Neuron (in vitro differentiated cells): ENCODE data around the gene USP38.

ENCODE experiments used
- H2AFZ ChIP-seq: one replicate; pipeline ENCODE4 v1.6.1; 2013; ENCODE audit warnings: low read depth, mild to moderate bottlenecking, inconsistent platforms, low read length, moderate library complexity
- H3K27me3 ChIP-seq: one replicate; pipeline ENCODE4 v1.6.1; 2013; ENCODE audit warnings: low read length; ENCODE audit not compliant: insufficient read depth
- H3K36me3 ChIP-seq: one replicate; pipeline ENCODE4 v1.6.1; 2013; ENCODE audit warnings: low read length; ENCODE audit not compliant: insufficient read depth
- H3K4me1 ChIP-seq: one replicate; pipeline ENCODE4 v1.6.1; 2013; ENCODE audit warnings: low read length; ENCODE audit not compliant: insufficient read depth
- H3K4me3 ChIP-seq: 2 replicates; pipeline ENCODE4 v1.5.1; 2013; ENCODE audit warnings: mild to moderate bottlenecking, low read length, moderate library complexity
- H3K9me3 ChIP-seq: one replicate; pipeline ENCODE4 v1.6.1; 2013; ENCODE audit warnings: low read length

USP38 gene

DNA sequence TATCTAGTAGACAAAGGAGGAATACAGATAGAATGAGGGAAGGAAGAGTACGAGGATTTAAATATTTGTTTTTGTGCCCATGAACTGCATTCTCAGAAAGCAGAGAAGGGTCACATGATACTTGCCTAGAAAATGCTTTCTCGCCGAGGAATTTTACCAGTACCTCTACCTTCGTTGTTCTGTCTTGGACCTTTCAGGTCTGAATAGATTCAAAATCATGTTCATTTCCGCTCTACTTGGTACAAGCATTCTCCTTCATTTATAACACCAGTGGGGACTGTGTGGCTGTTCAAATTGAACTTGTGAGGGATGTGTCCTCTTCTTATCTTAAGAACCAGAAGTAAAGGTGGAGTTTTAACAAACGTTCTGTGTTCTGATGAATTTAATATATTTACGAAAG, 1.9 kb downstream of the USP38 start:
- Histone ChIP-seq H3K36me3 (peaks cover 28% of the 10 kb centered on the region), H3K4me1 (peaks cover 51% of the 10 kb centered on the region), H3K9me3 (no peaks in the 10 kb centered on the region), H3K4me3 (peak overlapping the region; percentile 74), H2AFZ (no peak overlapping the region), H3K27me3 (no peaks in the 10 kb centered on the region)

- no peaks in the 10 kb centered on the region for H3K9me3 ChIP-seq
- H3K4me1 ChIP-seq, result peaks cover 42% of the 10 kb centered on the region
- no peaks in the 10 kb centered on the region for H3K27me3 ChIP-seq
- peak overlapping the region; percentile 74 for H3K4me3 ChIP-seq
- peaks cover 44% of the 10 kb centered on the region for H3K36me3 ChIP-seq
- H2AFZ ChIP-seq, result no peak overlapping the region
Observed at GRCh38 chr4:143188136-143189088, 3.7 kb downstream of the USP38 start.

DNA sequence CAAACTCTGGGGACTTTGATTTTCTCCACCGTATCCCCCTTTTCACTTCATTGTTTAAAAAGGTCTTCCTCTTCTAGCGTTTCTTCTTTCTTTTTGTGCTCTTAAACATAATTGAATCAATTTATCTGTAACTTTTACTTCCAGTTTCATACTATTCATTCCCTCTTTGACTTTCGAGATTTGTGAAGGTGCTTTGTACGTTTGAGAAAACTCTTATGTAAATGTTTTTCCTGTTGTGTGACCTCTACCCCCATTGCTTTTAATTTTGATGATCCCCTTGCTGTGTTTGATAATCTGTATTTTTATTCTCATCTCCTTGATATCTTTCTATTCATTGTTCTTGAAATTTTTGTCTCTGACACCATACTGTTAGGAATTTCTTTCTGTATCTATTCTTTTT, 4.8 kb downstream of the USP38 start:
- H3K27me3 ChIP-seq, result no peaks in the 10 kb centered on the region
- H3K36me3 ChIP-seq, result peaks cover 52% of the 10 kb centered on the region
- H3K4me3 ChIP-seq, result no peak overlapping the region
- H3K9me3 ChIP-seq, result no peaks in the 10 kb centered on the region
- no peak overlapping the region for H2AFZ ChIP-seq
- peaks cover 37% of the 10 kb centered on the region for H3K4me1 ChIP-seq

DNA sequence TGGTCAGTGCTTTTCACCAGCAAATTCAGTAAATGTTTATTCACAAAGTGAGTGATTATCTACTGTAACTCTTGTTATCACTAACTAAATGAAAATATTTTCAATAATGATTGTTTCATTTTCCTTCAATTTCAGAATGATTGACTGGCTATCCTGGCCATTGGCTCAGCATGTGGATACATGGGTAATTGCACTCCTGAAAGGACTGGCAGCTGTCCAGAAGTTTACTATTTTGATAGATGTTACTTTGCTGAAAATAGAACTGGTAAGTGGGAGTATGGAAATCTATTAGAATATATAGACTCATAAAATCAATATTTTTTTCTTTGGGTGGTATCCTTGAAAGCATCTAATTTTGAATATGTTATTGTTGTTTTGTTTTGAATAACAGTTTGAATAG, 10.9 kb downstream of the USP38 start:
- Histone ChIP-seq H3K9me3 (no peaks in the 10 kb centered on the region), H3K4me3 (no peak overlapping the region), H3K27me3 (no peaks in the 10 kb centered on the region), H3K36me3 (peaks cover 84% of the 10 kb centered on the region), H2AFZ (no peak overlapping the region), H3K4me1 (no peaks in the 10 kb centered on the region)

DNA sequence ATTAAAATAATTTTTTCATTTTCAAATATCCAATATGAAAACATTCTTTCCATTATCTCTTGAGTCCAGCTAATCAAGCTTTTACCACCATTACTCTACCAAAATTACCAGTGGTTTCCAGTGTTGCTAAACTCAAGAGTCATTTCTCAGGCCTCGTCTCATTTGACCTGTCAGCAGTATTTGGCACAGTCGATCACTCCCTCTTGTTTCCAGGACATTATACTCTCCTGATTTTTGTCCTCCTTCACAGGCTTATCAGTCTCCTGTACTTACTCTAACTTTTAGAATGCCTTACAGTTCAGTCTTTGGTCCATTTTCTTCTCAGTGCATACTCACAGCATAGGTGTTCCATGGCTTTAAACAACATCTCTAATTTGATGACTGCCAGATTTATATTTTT, 11.6 kb downstream of the USP38 start:
- no peaks in the 10 kb centered on the region for H3K9me3 ChIP-seq
- H3K36me3 ChIP-seq, result peaks cover 83% of the 10 kb centered on the region
- H3K4me3 ChIP-seq, result no peak overlapping the region
- no peak overlapping the region for H2AFZ ChIP-seq
- no peaks in the 10 kb centered on the region for H3K4me1 ChIP-seq
- no peaks in the 10 kb centered on the region for H3K27me3 ChIP-seq

DNA sequence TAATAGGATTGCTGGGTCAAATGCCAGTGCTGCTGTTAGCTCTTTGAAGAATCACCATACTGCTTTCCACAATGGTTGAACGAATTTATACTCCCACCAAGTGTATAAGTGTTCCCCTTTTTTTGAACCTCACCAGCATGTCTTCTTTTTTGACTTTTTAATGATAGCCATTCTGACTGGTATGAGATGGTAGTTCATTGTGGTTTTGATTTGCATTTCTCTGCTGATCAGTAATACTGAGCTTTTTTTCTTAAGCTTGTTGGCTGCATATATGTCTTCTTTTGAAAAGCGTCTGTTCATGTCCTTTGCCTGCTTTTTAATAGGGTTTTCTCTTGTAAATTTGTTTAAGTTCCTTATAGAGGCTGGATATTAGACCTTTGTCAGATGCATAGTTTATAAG, 14.8 kb downstream of the USP38 start:
- Histone ChIP-seq H3K36me3 (peaks cover 72% of the 10 kb centered on the region), H3K9me3 (no peaks in the 10 kb centered on the region), H2AFZ (no peak overlapping the region), H3K27me3 (no peaks in the 10 kb centered on the region), H3K4me3 (no peak overlapping the region), H3K4me1 (no peaks in the 10 kb centered on the region)

- Histone ChIP-seq H3K36me3 (peaks cover 66% of the 10 kb centered on the region), H3K4me3 (no peak overlapping the region), H3K27me3 (no peaks in the 10 kb centered on the region), H2AFZ (no peak overlapping the region), H3K4me1 (no peaks in the 10 kb centered on the region), H3K9me3 (no peaks in the 10 kb centered on the region)
Observed at GRCh38 chr4:143202824-143203223, 18.1 kb downstream of the USP38 start.

DNA sequence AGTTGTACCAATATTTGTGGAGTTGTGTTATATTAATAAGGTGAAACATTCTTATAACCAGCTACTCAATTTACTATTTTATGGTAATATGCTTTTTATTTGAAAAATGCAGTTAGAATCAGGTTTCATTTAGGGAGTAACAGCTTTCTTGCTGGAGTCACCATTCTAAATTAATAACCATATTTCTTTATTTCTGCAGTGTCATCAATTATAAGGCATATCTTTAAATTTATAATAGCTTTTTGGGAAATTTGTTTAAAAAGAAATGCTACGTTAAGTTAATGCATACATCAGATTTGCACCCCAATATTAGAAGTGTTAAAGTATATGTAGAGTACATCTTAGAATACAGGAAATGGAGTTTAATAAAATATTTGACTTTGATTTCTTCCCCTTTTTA, 18.9 kb downstream of the USP38 start:
- Histone ChIP-seq H3K9me3 (no peaks in the 10 kb centered on the region), H3K4me1 (no peaks in the 10 kb centered on the region), H2AFZ (no peak overlapping the region), H3K36me3 (peaks cover 59% of the 10 kb centered on the region), H3K27me3 (no peaks in the 10 kb centered on the region), H3K4me3 (no peak overlapping the region)

DNA sequence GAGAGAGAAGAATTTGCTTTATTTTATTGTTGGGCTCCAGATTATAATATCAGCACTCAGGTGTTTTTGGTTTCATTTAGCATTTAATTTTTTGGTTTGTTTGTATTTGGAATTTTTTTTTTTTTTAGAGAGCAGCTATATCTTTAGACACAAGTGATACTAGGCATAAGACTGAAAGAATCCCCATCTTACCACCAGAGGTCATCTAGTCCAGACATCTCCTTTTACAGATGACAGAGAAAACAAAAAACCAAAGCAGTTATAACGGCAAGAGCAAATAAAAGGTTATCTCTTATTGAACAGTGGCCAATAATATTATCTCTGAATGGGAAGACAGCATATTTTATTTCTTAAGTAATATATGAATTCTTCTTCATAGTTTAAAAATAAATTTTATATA, 22.8 kb downstream of the USP38 start:
- H2AFZ ChIP-seq, result no peak overlapping the region

GRCh38 chr4:143212566-143212965, 27.8 kb downstream of the USP38 start:
- no peaks in the 10 kb centered on the region for H3K27me3 ChIP-seq
- H3K4me1 ChIP-seq, result no peaks in the 10 kb centered on the region
- no peak overlapping the region for H3K4me3 ChIP-seq
- no peak overlapping the region for H2AFZ ChIP-seq
- H3K36me3 ChIP-seq, result peaks cover 28% of the 10 kb centered on the region
- H3K9me3 ChIP-seq, result no peaks in the 10 kb centered on the region

More for the DNA sequence above, 22.8 kb downstream of the USP38 start:
- Histone ChIP-seq H3K27me3 (no peaks in the 10 kb centered on the region), H3K4me3 (no peak overlapping the region), H3K36me3 (peaks cover 43% of the 10 kb centered on the region), H3K4me1 (no peaks in the 10 kb centered on the region), H3K9me3 (no peaks in the 10 kb centered on the region)

DNA sequence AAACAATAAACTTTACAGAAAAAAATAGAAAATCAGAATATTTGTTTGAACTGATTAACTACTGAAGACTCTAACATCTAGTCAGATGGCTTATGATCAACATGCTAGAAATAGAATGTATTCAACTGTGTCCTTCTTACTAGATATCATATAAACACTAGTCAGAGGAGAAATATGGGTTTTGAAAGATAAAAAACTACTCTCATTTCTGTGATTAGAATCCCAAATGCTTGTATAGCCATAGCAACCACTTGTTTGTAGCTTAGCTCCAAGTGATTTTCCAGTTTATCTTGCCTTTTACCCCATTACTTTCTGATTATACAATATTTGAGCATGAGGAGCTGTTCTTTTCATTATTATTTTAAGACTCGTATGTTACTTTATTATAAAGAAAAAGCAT, 31.2 kb downstream of the USP38 start:
- Histone ChIP-seq H3K36me3 (peaks cover 35% of the 10 kb centered on the region), H3K9me3 (no peaks in the 10 kb centered on the region)

DNA sequence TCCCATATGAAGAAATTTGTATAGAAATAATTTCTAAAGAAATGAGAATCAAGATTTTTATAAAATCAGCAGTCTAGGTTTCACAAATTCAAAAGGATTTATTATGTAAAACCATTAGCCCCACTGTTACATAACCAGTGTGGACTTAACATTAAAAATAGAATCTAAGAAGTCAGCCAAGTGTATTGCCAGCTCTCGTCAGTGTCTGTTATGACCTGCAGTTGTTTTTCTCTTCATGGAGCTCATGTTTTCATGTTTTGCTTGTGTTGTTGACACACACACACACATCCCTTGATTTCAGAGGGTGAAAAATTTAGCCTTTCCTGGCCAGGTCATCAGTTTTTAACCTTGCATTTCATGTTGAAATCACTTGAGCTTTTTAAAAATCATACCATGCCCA, 39.5 kb downstream of the USP38 start:
- Histone ChIP-seq H3K4me1 (no peaks in the 10 kb centered on the region), H3K36me3 (peaks cover 14% of the 10 kb centered on the region), H3K9me3 (no peaks in the 10 kb centered on the region), H2AFZ (no peak overlapping the region), H3K27me3 (no peaks in the 10 kb centered on the region), H3K4me3 (no peak overlapping the region)

More for the DNA sequence above, 31.2 kb downstream of the USP38 start:
- Histone ChIP-seq H3K4me1 (no peaks in the 10 kb centered on the region), H2AFZ (no peak overlapping the region), H3K4me3 (no peak overlapping the region), H3K27me3 (no peaks in the 10 kb centered on the region)

GRCh38 chr4:143225167-143225566, 40.5 kb downstream of the USP38 start:
- H2AFZ ChIP-seq, result no peak overlapping the region
- no peaks in the 10 kb centered on the region for H3K9me3 ChIP-seq
- H3K4me3 ChIP-seq, result no peak overlapping the region
- no peaks in the 10 kb centered on the region for H3K4me1 ChIP-seq
- no peaks in the 10 kb centered on the region for H3K27me3 ChIP-seq
- H3K36me3 ChIP-seq, result peaks cover 13% of the 10 kb centered on the region

DNA sequence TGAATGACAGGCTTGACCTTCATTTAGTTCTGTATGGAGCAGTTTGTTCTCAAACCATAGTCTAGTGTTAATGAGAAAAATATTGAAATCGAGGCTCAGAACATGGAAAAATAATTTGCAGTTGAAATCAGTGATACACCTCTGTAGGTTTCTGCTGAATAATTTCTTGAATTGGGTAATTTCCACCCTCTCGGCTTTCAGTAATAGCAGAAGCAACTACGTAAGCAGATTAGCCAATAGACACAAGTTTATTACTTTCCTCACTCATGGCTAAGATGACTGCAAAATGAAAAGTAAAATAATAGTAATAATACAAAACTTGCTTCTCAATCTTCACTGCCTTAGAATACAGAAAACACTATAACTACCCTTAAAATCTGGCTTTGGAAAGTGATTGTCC, 46.0 kb downstream of the USP38 start:
- Histone ChIP-seq H3K36me3 (no peaks in the 10 kb centered on the region), H3K4me1 (no peaks in the 10 kb centered on the region), H2AFZ (no peak overlapping the region), H3K9me3 (no peaks in the 10 kb centered on the region), H3K27me3 (no peaks in the 10 kb centered on the region), H3K4me3 (no peak overlapping the region)
